Measurements from ENCODE around the gene CEACAM8.
"Not testable (repeated sequence)": the region's sequence is repeated elsewhere in the genome, so short reads cannot be mapped to it uniquely, and the experiment has no call there.

Gene CEACAM8

GRCh38 chr19:42540071-42540553 is 54.6 kb downstream of the CEACAM8 start:
- DNase-seq = no peak

GRCh38 chr19:42538841-42539709 is 55.6 kb downstream of the CEACAM8 start:
- no peak for DNase-seq

GRCh38 chr19:42535276-42535675 is 59.4 kb downstream of the CEACAM8 start:
- DNase-seq = not testable (repeated sequence)

GRCh38 chr19:42534391-42534790 is 60.3 kb downstream of the CEACAM8 start:
- DNase-seq = no peak

GRCh38 chr19:42532891-42533290 is 61.8 kb downstream of the CEACAM8 start:
- no peak for DNase-seq

GRCh38 chr19:42531313-42531712 is 63.4 kb downstream of the CEACAM8 start:
- DNase-seq = no peak
